KMS-11 (cell line): ENCODE measurements around the gene FAM13C.

Experiments
- H2AFZ ChIP-seq: fragments of 200-600 bp; sonication (generic); 2 replicates; pipeline ENCODE4 v1.6.1; 2016; ENCODE audit warnings: antibody characterized with exemption, mixed run types, low read depth
- H3K27ac ChIP-seq: fragments of 200-600 bp; sonication (generic); 2 replicates; pipeline ENCODE4 v1.6.1; 2016; ENCODE audit warnings: mild to moderate bottlenecking, mixed run types
- H3K27me3 ChIP-seq: fragments of 200-600 bp; sonication (generic); 2 replicates; pipeline ENCODE4 v1.6.1; 2017; ENCODE audit warnings: mild to moderate bottlenecking, low read depth, mixed run types, moderate library complexity; ENCODE audit not compliant: insufficient read depth
- H3K36me3 ChIP-seq: fragments of 200-600 bp; sonication (generic); 2 replicates; pipeline ENCODE4 v1.6.1; 2017; ENCODE audit warnings: mild to moderate bottlenecking, mixed run types; ENCODE audit not compliant: insufficient read depth
- H3K4me1 ChIP-seq: fragments of 200-600 bp; sonication (generic); 2 replicates; pipeline ENCODE4 v1.6.1; 2016; ENCODE audit warnings: mild to moderate bottlenecking, low read depth, mixed run types; ENCODE audit not compliant: poor library complexity, severe bottlenecking
- H3K4me2 ChIP-seq: fragments of 200-600 bp; sonication (generic); 2 replicates; pipeline ENCODE4 v1.7.0; 2016; ENCODE audit warnings: mild to moderate bottlenecking, mixed run types
- H3K4me3 ChIP-seq: fragments of 200-600 bp; sonication (generic); IDR thresholded peaks from 2 replicates; pipeline ENCODE4 v1.6.1; 2017; ENCODE audit warnings: low read depth, low read length, mixed read lengths; ENCODE audit not compliant: insufficient read depth
- H3K79me2 ChIP-seq: fragments of 200-600 bp; sonication (generic); 2 replicates; pipeline ENCODE4 v1.6.1; 2016; ENCODE audit warnings: low read depth, mixed run types; ENCODE audit not compliant: insufficient read depth
- H3K9ac ChIP-seq: fragments of 200-600 bp; sonication (generic); 2 replicates; pipeline ENCODE4 v1.6.1; 2016; ENCODE audit warnings: mild to moderate bottlenecking, mixed run types
- H4K20me1 ChIP-seq: fragments of 200-600 bp; sonication (generic); 2 replicates; pipeline ENCODE4 v1.6.1; 2016; ENCODE audit warnings: mild to moderate bottlenecking, mixed run types; ENCODE audit not compliant: insufficient read depth
- TF ChIP-seq, protein P1 (sequence below): fragments of 200-600 bp; sonication (generic); conservative IDR thresholded peaks from 2 replicates; pipeline ENCODE4 v1.6.1; 2017; ENCODE audit warnings: low read depth, mild to moderate bottlenecking, antibody characterized with exemption, low read length, moderate library complexity, mixed read lengths

The FAM13C gene

GRCh38 chr10:59387951-59388670 lies 25.8 kb upstream of the FAM13C start:
- Histone ChIP-seq H3K4me3 (no peak overlapping the region), H3K27me3 (no peaks in the 10 kb centered on the region), H3K79me2 (no peaks in the 10 kb centered on the region), H3K4me1 (no peaks in the 10 kb centered on the region), H3K27ac (no peak overlapping the region), H3K4me2 (no peak overlapping the region), H3K36me3 (no peaks in the 10 kb centered on the region), H4K20me1 (no peaks in the 10 kb centered on the region), H3K9ac (no peak overlapping the region), H2AFZ (no peak overlapping the region)
- TF ChIP-seq, protein P1, sequence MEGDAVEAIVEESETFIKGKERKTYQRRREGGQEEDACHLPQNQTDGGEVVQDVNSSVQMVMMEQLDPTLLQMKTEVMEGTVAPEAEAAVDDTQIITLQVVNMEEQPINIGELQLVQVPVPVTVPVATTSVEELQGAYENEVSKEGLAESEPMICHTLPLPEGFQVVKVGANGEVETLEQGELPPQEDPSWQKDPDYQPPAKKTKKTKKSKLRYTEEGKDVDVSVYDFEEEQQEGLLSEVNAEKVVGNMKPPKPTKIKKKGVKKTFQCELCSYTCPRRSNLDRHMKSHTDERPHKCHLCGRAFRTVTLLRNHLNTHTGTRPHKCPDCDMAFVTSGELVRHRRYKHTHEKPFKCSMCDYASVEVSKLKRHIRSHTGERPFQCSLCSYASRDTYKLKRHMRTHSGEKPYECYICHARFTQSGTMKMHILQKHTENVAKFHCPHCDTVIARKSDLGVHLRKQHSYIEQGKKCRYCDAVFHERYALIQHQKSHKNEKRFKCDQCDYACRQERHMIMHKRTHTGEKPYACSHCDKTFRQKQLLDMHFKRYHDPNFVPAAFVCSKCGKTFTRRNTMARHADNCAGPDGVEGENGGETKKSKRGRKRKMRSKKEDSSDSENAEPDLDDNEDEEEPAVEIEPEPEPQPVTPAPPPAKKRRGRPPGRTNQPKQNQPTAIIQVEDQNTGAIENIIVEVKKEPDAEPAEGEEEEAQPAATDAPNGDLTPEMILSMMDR: no peak

DNA sequence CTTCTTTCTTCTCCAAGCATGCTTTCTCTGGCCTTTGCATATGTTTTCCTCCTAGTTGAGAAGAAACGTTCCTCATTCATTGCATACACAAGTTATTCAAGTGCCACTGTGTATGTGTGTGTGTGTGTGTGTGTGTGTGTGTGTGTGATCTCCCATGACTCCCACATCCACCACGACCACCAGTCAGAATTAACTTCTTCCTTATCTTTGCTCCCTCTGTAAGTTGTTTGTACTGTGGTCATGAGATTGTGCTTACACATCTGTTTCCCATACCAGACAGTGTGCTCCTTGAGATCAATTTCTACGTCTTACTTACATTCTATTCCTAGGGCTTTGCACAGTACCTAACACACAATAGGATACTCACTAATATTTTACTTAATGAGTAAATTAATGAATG lies 22.4 kb upstream of the FAM13C start:
- H3K27me3 ChIP-seq: no peaks in the 10 kb centered on the region
- TF ChIP-seq, protein P1: no peak
- H3K9ac ChIP-seq: no peak overlapping the region
- H3K27ac ChIP-seq: no peak overlapping the region
- no peaks in the 10 kb centered on the region for H3K79me2 ChIP-seq
- no peaks in the 10 kb centered on the region for H3K36me3 ChIP-seq
- no peaks in the 10 kb centered on the region for H3K4me1 ChIP-seq
- H3K4me2 ChIP-seq: no peak overlapping the region
- H2AFZ ChIP-seq: no peak overlapping the region
- H4K20me1 ChIP-seq: no peaks in the 10 kb centered on the region
- H3K4me3 ChIP-seq: no peak overlapping the region

DNA sequence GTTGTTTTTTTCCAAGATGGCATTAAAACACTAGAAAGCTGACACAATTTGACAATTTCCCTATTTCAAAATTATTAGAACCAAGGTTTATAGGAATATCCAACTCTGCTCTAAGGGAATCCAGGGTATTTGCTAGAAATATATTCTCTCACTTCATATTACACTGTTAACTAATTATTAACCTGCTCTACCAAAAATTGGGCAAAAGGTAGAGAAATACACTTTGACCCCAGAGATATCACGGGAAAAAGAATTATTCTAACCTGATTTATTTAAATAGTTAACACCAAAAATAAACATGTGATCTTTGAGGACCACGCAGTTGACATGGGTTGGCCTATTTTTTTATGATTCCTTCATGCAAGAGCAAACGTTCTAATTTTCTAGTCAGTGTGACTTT lies 21.6 kb upstream of the FAM13C start:
- Histone ChIP-seq H2AFZ (no peak overlapping the region), H3K4me2 (no peak overlapping the region), H3K4me1 (no peaks in the 10 kb centered on the region), H3K27ac (no peak overlapping the region), H3K9ac (no peak overlapping the region), H4K20me1 (no peaks in the 10 kb centered on the region), H3K79me2 (no peaks in the 10 kb centered on the region), H3K27me3 (no peaks in the 10 kb centered on the region), H3K36me3 (no peaks in the 10 kb centered on the region), H3K4me3 (no peak overlapping the region)
- TF ChIP-seq, protein P1: no peak

GRCh38 chr10:59383436-59383835 lies 21.1 kb upstream of the FAM13C start:
- no peak overlapping the region for H3K27ac ChIP-seq
- TF ChIP-seq, protein P1: no peak

More at GRCh38 chr10:59383436-59383835, 21.1 kb upstream of the FAM13C start:
- Histone ChIP-seq H3K36me3 (no peaks in the 10 kb centered on the region), H3K9ac (no peak overlapping the region), H3K27me3 (no peaks in the 10 kb centered on the region), H3K4me2 (no peak overlapping the region), H3K4me1 (no peaks in the 10 kb centered on the region), H3K4me3 (no peak overlapping the region), H2AFZ (no peak overlapping the region), H4K20me1 (no peaks in the 10 kb centered on the region), H3K79me2 (no peaks in the 10 kb centered on the region)
